K562 (cell line): ENCODE data around the gene ERCC6L. TPM values are rescaled to one million over a fixed set of nuclear protein-coding genes. Genes with fewer than 3 reads are reported as not detected.

Experiments used
- BRF2 ChIP-seq: IDR thresholded peaks from 3 replicates; pipeline ENCODE4 v1.6.1; 2011; ENCODE audit warnings: borderline replicate concordance, mild to moderate bottlenecking; ENCODE audit not compliant: insufficient read length, insufficient read depth
- CBFA2T3 ChIP-seq: fragments of 450-650 bp; IDR thresholded peaks from 2 replicates; pipeline ENCODE4 v1.6.1; 2017
- CREB5 ChIP-seq: fragments of 250-450 bp; sonication (Bioruptor Pico); IDR thresholded peaks from 2 replicates; pipeline ENCODE4 v1.5.0; 2020; ENCODE audit warnings: mild to moderate bottlenecking
- CREM ChIP-seq: IDR thresholded peaks from 2 replicates; pipeline ENCODE4 v1.6.1; 2014; ENCODE audit warnings: antibody characterized with exemption, low read depth
- HOXB6 ChIP-seq: fragments of 250-450 bp; sonication (Bioruptor Pico); IDR thresholded peaks from 2 replicates; pipeline ENCODE4 v1.5.1; 2022; ENCODE audit warnings: mild to moderate bottlenecking, borderline replicate concordance
- KAT7 ChIP-seq: sonication (generic); formaldehyde crosslinking; IDR thresholded peaks from 2 replicates; pipeline ENCODE4 v1.8.0; 2022; ENCODE audit warnings: missing genetic modification reagents, mild to moderate bottlenecking, borderline replicate concordance
- KLF16 ChIP-seq: IDR thresholded peaks from 2 replicates; pipeline ENCODE4 v1.6.1; 2016; ENCODE audit warnings: antibody characterized with exemption
- MCM3 ChIP-seq: fragments of 450-650 bp; IDR thresholded peaks from 2 replicates; pipeline ENCODE4 v1.6.1; 2016
- MTA3 ChIP-seq: fragments of 450-650 bp; formaldehyde crosslinking; IDR thresholded peaks from 2 replicates; pipeline ENCODE4 v1.6.1; 2017; ENCODE audit warnings: mild to moderate bottlenecking, borderline replicate concordance
- NEUROD1 ChIP-seq: fragments of 150-350 bp; IDR thresholded peaks from 2 replicates; pipeline ENCODE4 v1.6.1; 2014; ENCODE audit warnings: borderline replicate concordance, low read length, low read depth; ENCODE audit not compliant: partially characterized antibody
- PHB2 ChIP-seq: fragments of 450-650 bp; IDR thresholded peaks from 2 replicates; pipeline ENCODE4 v1.6.1; 2017; ENCODE audit warnings: low read depth
- PHF8 ChIP-seq: fragments of 200-600 bp; sonication (generic); IDR thresholded peaks from 2 replicates; pipeline ENCODE4 v1.6.1; 2012; ENCODE audit warnings: mixed run types, mild to moderate bottlenecking, inconsistent platforms, low read length, moderate library complexity, borderline replicate concordance
- SAFB2 ChIP-seq: fragments of 200-400 bp; formaldehyde crosslinking; IDR thresholded peaks from 2 replicates; pipeline ENCODE4 v1.6.1; 2018; ENCODE audit warnings: borderline replicate concordance, low read length, low read depth, moderate library complexity; ENCODE audit not compliant: severe bottlenecking
- SIX5 ChIP-seq, 2 experiments: IDR thresholded peaks; 2 replicates each; pipeline ENCODE4 v1.6.1; 2011; ENCODE audit warnings: low read length in 2 of 2, borderline replicate concordance in 1 of 2, low read depth in 1 of 2, mild to moderate bottlenecking in 1 of 2, moderate library complexity in 1 of 2; ENCODE audit not compliant: insufficient read depth in 1 of 2
- SRF ChIP-seq, 2 experiments: fragments of 250-450, 450-650 bp in 1 of 2; sonication (Bioruptor Pico) in 1 of 2; sonication (generic) in 1 of 2; formaldehyde crosslinking; IDR thresholded peaks; 2 replicates each; pipeline versions ENCODE4 v1.5.0 to v1.5.1; 2020 to 2022; ENCODE audit warnings: mild to moderate bottlenecking in 1 of 2, missing genetic modification reagents in 1 of 2
- ZNF121 ChIP-seq: sonication (generic); formaldehyde crosslinking; conservative IDR thresholded peaks from 2 replicates; pipeline ENCODE4 v1.8.0; 2022; ENCODE audit warnings: missing genetic modification reagents
- ZNF609 ChIP-seq: sonication (generic); formaldehyde crosslinking; IDR thresholded peaks from 2 replicates; pipeline ENCODE4 v1.8.1; 2023; ENCODE audit warnings: missing genetic modification reagents, mild to moderate bottlenecking, borderline replicate concordance
- ZNF639 ChIP-seq, 2 experiments: fragments of 200-800 bp in 1 of 2; sonication (Bioruptor generic) in 1 of 2; sonication (generic) in 1 of 2; formaldehyde crosslinking in 1 of 2; IDR thresholded peaks in 1 of 2; conservative IDR thresholded peaks in 1 of 2; 2 replicates each; pipeline versions ENCODE4 v1.5.0 to v1.6.1; 2016 to 2020; ENCODE audit warnings: missing compliant biosample characterization in 1 of 2, missing genetic modification characterization in 1 of 2, missing genetic modification reagents in 1 of 2
- polyA plus RNA-seq, 8 experiments: library from polyadenylated mRNA; depleted of rRNA in 4 of 8; stranded (reverse) in 5 of 8; unstranded in 3 of 8; fragments of >200 nt; fragmentation: Nextera tagmentation in 2 of 8; fragmentation: Illumina TruSeq in 1 of 8; extraction: Ambion mirVana in 2 of 8; extraction: Trizol in 1 of 8; gene quantifications; 2 replicates each; pipeline versions ENCODE4 v1.2.1 to v1.2.3, GENCODE V29; 2011 to 2014; ENCODE audit warnings: inconsistent platforms in 1 of 8, missing spikeins in 1 of 8
- total RNA-seq, 7 experiments: library from RNA; depleted of rRNA in 6 of 7; stranded (reverse); fragments of >200 nt in 6 of 7; fragmentation: Illumina TruSeq in 2 of 7; extraction: Trizol in 2 of 7; gene quantifications; 2 replicates each; pipeline versions ENCODE4 v1.2.1 to v1.2.3, GENCODE V29; 2011 to 2021; ENCODE audit warnings: low replicate concordance in 1 of 7

ERCC6L gene
- total and polyA plus RNA-seq, 9 of the 15 experiments (the other 6 are each of a cell fraction or from before 2014, with no cell fraction given) = 6.4 to 17.4 (median 11.9) TPM

GRCh38 chrX:72238721-72239475 is at the start of gene ERCC6L (continued):
- TF ChIP-seq PHF8 (peak; percentile 81; the same call in 1 of the 2 replicates), ZNF609 (no peak), KAT7 (no peak), NEUROD1 (no peak), MCM3 (no peak), CBFA2T3 (no peak), SIX5 (IDR thresholded peaks at IDR 0.05; ENCODE audit: borderline replicate concordance in 1 of 2, insufficient read depth in 1 of 2, low read depth in 1 of 2, low read length in 2 of 2) (no peak), HOXB6 (no peak), ZNF639 (CRISPR knock-in tag; conservative IDR thresholded peaks at IDR 0.05 in 1 of 2, IDR thresholded peaks at IDR 0.05 in 1 of 2) (no peak), SRF (CRISPR knock-in tag; IDR thresholded peaks at IDR 0.05) (no peak), CREB5 (CRISPR knock-in tag) (no peak), KLF16 (no peak), SAFB2 (no peak), ZNF121 (CRISPR knock-in tag) (no peak), CREM (peak; percentile 58), MTA3 (peak; percentile 46; the same call in 1 of the 2 replicates), PHB2 (no peak), BRF2 (no peak)
